ENCODE results near the gene TTYH2.
"Not testable (repeated sequence)": the region's sequence is repeated elsewhere in the genome, so short reads cannot be mapped to it uniquely, and the experiment has no call there.

The TTYH2 gene

GRCh38 chr17:74245871-74246270, 32.5 kb downstream of the TTYH2 start:
- Mint-ChIP-seq H3K4me1 (ENCODE audit: low read depth) (no peaks in the 10 kb centered on the region), H3K27ac (no peak overlapping the region), H3K36me3 (ENCODE audit: low read depth) (no peaks in the 10 kb centered on the region), H3K9me3 (no peaks in the 10 kb centered on the region), H3K27me3 (no peaks in the 10 kb centered on the region), H3K4me3 (no peak overlapping the region)
- no peak for DNase-seq

- peaks cover 4% of the 10 kb centered on the region for H3K36me3 Mint-ChIP-seq (ENCODE audit: low read depth)
- H3K4me3 Mint-ChIP-seq = no peak overlapping the region
- H3K9me3 Mint-ChIP-seq = no peaks in the 10 kb centered on the region
- H3K27me3 Mint-ChIP-seq = no peaks in the 10 kb centered on the region
- H3K4me1 Mint-ChIP-seq (ENCODE audit: low read depth) = no peaks in the 10 kb centered on the region
- no peak for DNase-seq
- no peak overlapping the region for H3K27ac Mint-ChIP-seq
Observed at GRCh38 chr17:74249590-74250270, 36.4 kb downstream of the TTYH2 start.

GRCh38 chr17:74250324-74250995, 37.1 kb downstream of the TTYH2 start:
- no peaks in the 10 kb centered on the region for H3K4me1 Mint-ChIP-seq (ENCODE audit: low read depth)

GRCh38 chr17:74251051-74251450, 37.7 kb downstream of the TTYH2 start:
- H3K27ac Mint-ChIP-seq = no peak overlapping the region

More at GRCh38 chr17:74250324-74250995, 37.1 kb downstream of the TTYH2 start:
- Mint-ChIP-seq H3K4me3 (no peak overlapping the region), H3K9me3 (no peaks in the 10 kb centered on the region), H3K36me3 (ENCODE audit: low read depth) (peaks cover 4% of the 10 kb centered on the region), H3K27me3 (no peaks in the 10 kb centered on the region), H3K27ac (no peak overlapping the region)
- DNase-seq = no peak

GRCh38 chr17:74251569-74251968, 38.2 kb downstream of the TTYH2 start:
- H3K4me3 Mint-ChIP-seq = no peak overlapping the region
- no peaks in the 10 kb centered on the region for H3K4me1 Mint-ChIP-seq (ENCODE audit: low read depth)
- DNase-seq = no peak
- H3K27ac Mint-ChIP-seq = no peak overlapping the region
- H3K36me3 Mint-ChIP-seq (ENCODE audit: low read depth) = peaks cover 4% of the 10 kb centered on the region
- no peaks in the 10 kb centered on the region for H3K27me3 Mint-ChIP-seq
- H3K9me3 Mint-ChIP-seq = no peaks in the 10 kb centered on the region

More at GRCh38 chr17:74251051-74251450, 37.7 kb downstream of the TTYH2 start:
- no peak overlapping the region for H3K4me3 Mint-ChIP-seq
- no peak for DNase-seq
- H3K27me3 Mint-ChIP-seq = no peaks in the 10 kb centered on the region
- no peaks in the 10 kb centered on the region for H3K9me3 Mint-ChIP-seq
- peaks cover 4% of the 10 kb centered on the region for H3K36me3 Mint-ChIP-seq (ENCODE audit: low read depth)
- H3K4me1 Mint-ChIP-seq (ENCODE audit: low read depth) = no peaks in the 10 kb centered on the region

- H3K36me3 Mint-ChIP-seq (ENCODE audit: low read depth) = peaks cover 4% of the 10 kb centered on the region
- no peaks in the 10 kb centered on the region for H3K27me3 Mint-ChIP-seq
- H3K9me3 Mint-ChIP-seq = no peaks in the 10 kb centered on the region
- no peak overlapping the region for H3K4me3 Mint-ChIP-seq
- no peak overlapping the region for H3K27ac Mint-ChIP-seq
- H3K4me1 Mint-ChIP-seq (ENCODE audit: low read depth) = no peaks in the 10 kb centered on the region
- no peak for DNase-seq
Observed at GRCh38 chr17:74252211-74252610, 38.8 kb downstream of the TTYH2 start.

GRCh38 chr17:74253036-74253435, 39.7 kb downstream of the TTYH2 start:
- Mint-ChIP-seq H3K27ac (no peak overlapping the region), H3K4me1 (ENCODE audit: low read depth) (no peaks in the 10 kb centered on the region), H3K4me3 (no peak overlapping the region), H3K36me3 (ENCODE audit: low read depth) (peaks cover 4% of the 10 kb centered on the region), H3K9me3 (no peaks in the 10 kb centered on the region), H3K27me3 (no peaks in the 10 kb centered on the region)
- DNase-seq = no peak

- DNase-seq = no peak
- Mint-ChIP-seq H3K4me3 (no peak overlapping the region), H3K27me3 (no peaks in the 10 kb centered on the region), H3K27ac (no peak overlapping the region), H3K9me3 (no peaks in the 10 kb centered on the region), H3K36me3 (ENCODE audit: low read depth) (peaks cover 4% of the 10 kb centered on the region), H3K4me1 (ENCODE audit: low read depth) (no peaks in the 10 kb centered on the region)
Observed at GRCh38 chr17:74257311-74257710, 43.9 kb downstream of the TTYH2 start.

GRCh38 chr17:74259667-74260524, 46.5 kb downstream of the TTYH2 start:
- Mint-ChIP-seq H3K4me1 (ENCODE audit: low read depth) (no peaks in the 10 kb centered on the region), H3K9me3 (no peaks in the 10 kb centered on the region), H3K27me3 (no peaks in the 10 kb centered on the region), H3K27ac (no peak overlapping the region), H3K36me3 (ENCODE audit: low read depth) (no peaks in the 10 kb centered on the region), H3K4me3 (no peak overlapping the region)
- DNase-seq = no peak

GRCh38 chr17:74260525-74260850, 47.1 kb downstream of the TTYH2 start:
- no peaks in the 10 kb centered on the region for H3K27me3 Mint-ChIP-seq
- H3K27ac Mint-ChIP-seq = no peak overlapping the region
- H3K4me1 Mint-ChIP-seq (ENCODE audit: low read depth) = no peaks in the 10 kb centered on the region
- H3K4me3 Mint-ChIP-seq = no peak overlapping the region
- H3K36me3 Mint-ChIP-seq (ENCODE audit: low read depth) = no peaks in the 10 kb centered on the region
- H3K9me3 Mint-ChIP-seq = no peaks in the 10 kb centered on the region
- DNase-seq = no peak

GRCh38 chr17:74262601-74263000, 49.2 kb downstream of the TTYH2 start:
- Mint-ChIP-seq H3K4me1 (ENCODE audit: low read depth) (no peaks in the 10 kb centered on the region), H3K36me3 (ENCODE audit: low read depth) (no peaks in the 10 kb centered on the region), H3K9me3 (no peaks in the 10 kb centered on the region), H3K4me3 (no peak overlapping the region), H3K27me3 (peaks cover 5% of the 10 kb centered on the region), H3K27ac (no peak overlapping the region)
- DNase-seq = no peak

- not testable (repeated sequence) for DNase-seq; H3K9me3 Mint-ChIP-seq; H3K36me3 Mint-ChIP-seq (ENCODE audit: low read depth); H3K4me1 Mint-ChIP-seq (ENCODE audit: low read depth); H3K27ac Mint-ChIP-seq; H3K4me3 Mint-ChIP-seq
- peaks cover 11% of the 10 kb centered on the region for H3K27me3 Mint-ChIP-seq
Observed at GRCh38 chr17:74267054-74267453, 53.7 kb downstream of the TTYH2 start.

GRCh38 chr17:74267579-74267978, 54.2 kb downstream of the TTYH2 start:
- H3K27me3 Mint-ChIP-seq = peaks cover 11% of the 10 kb centered on the region
- H3K4me3 Mint-ChIP-seq = no peak overlapping the region
- no peak overlapping the region for H3K27ac Mint-ChIP-seq

GRCh38 chr17:74267987-74268499, 54.7 kb downstream of the TTYH2 start:
- H3K27me3 Mint-ChIP-seq = peaks cover 11% of the 10 kb centered on the region

More at GRCh38 chr17:74267579-74267978, 54.2 kb downstream of the TTYH2 start:
- Mint-ChIP-seq H3K4me1 (ENCODE audit: low read depth) (peaks cover 3% of the 10 kb centered on the region), H3K9me3 (no peaks in the 10 kb centered on the region), H3K36me3 (ENCODE audit: low read depth) (no peaks in the 10 kb centered on the region)
- no peak for DNase-seq

More at GRCh38 chr17:74267987-74268499, 54.7 kb downstream of the TTYH2 start:
- Mint-ChIP-seq H3K9me3 (no peaks in the 10 kb centered on the region), H3K36me3 (ENCODE audit: low read depth) (no peaks in the 10 kb centered on the region), H3K4me3 (no peak overlapping the region), H3K27ac (no peak overlapping the region), H3K4me1 (ENCODE audit: low read depth) (peaks cover 3% of the 10 kb centered on the region)
- DNase-seq = no peak
